ENCODE measurements around the gene ERG28. TPM values are rescaled to one million over a fixed set of nuclear protein-coding genes. Genes with fewer than 3 reads are reported as not detected.

Gene ERG28
- total and polyA plus RNA-seq, 2 of the 13 experiments (the other 11 are each of a cell fraction or from before 2014, with no cell fraction given) = 27.3 to 32.3 TPM

- no peak for TF ChIP-seq LCORL (IDR thresholded peaks at IDR 0.05)
- peak; percentile 97 for TF ChIP-seq LCORL (CRISPR knock-in tag; IDR thresholded peaks at IDR 0.05)
- TF ChIP-seq SIN3B (IDR thresholded peaks at IDR 0.05; ENCODE audit: low read length) = 0 out of 2 replicates have a peak, but pooled peaks have one; percentile 24
- peak; percentile 27 for TF ChIP-seq WIZ (CRISPR knock-in tag; IDR thresholded peaks at IDR 0.05)
- peak; percentile 75 for TF ChIP-seq ZBTB25 (CRISPR knock-in tag; IDR thresholded peaks at IDR 0.05)
- TF ChIP-seq ZNF672 (CRISPR knock-in tag; IDR thresholded peaks at IDR 0.05) = no peak
- no peak for TF ChIP-seq ZBTB8A (CRISPR knock-in tag; IDR thresholded peaks at IDR 0.05; ENCODE audit: borderline replicate concordance, low read depth)
- TF ChIP-seq POLR2G (IDR thresholded peaks at IDR 0.05; ENCODE audit: low read depth, low read length) = peak; percentile 50; the same call in 1 of the 2 replicates
- no peak for TF ChIP-seq ZNF891 (CRISPR knock-in tag; IDR thresholded peaks at IDR 0.05)
- peak; percentile 94; the same call in 1 of the 2 replicates for TF ChIP-seq ZSCAN9 (CRISPR knock-in tag; IDR thresholded peaks at IDR 0.05; ENCODE audit: borderline replicate concordance)
- TF ChIP-seq KMT2A (CRISPR knock-in tag; IDR thresholded peaks at IDR 0.05) = peak; percentile 85
- TF ChIP-seq ZNF567 (CRISPR knock-in tag; IDR thresholded peaks at IDR 0.05; ENCODE audit: borderline replicate concordance) = no peak
- TF ChIP-seq BRF2 (CRISPR knock-in tag; IDR thresholded peaks at IDR 0.05) = no peak; the same call in 1 of the 2 replicates
- peak; percentile 97 for TF ChIP-seq ZNF609 (CRISPR knock-in tag; IDR thresholded peaks at IDR 0.05; ENCODE audit: borderline replicate concordance)
- peak; percentile 69; the same call in 1 of the 2 replicates for TF ChIP-seq ZBTB26 (CRISPR knock-in tag; IDR thresholded peaks at IDR 0.05; ENCODE audit: borderline replicate concordance)
- TF ChIP-seq TAF15 (IDR thresholded peaks at IDR 0.05; ENCODE audit: low read depth, low read length, poor library complexity, severe bottlenecking) = no peak
- TF ChIP-seq EP300 (IDR thresholded peaks at IDR 0.05; ENCODE audit: low read depth in 2 of 2, low read length in 2 of 2) = peak; percentile 93 to 97; a peak in 3 of 4 replicates
- peak; percentile 98 for TF ChIP-seq EP300 (CRISPR knock-in tag; IDR thresholded peaks at IDR 0.05; ENCODE audit: borderline replicate concordance)
- TF ChIP-seq ZNF317 (CRISPR knock-in tag; IDR thresholded peaks at IDR 0.05) = peak; percentile 68; the same call in 1 of the 2 replicates
- TF ChIP-seq ZNF761 (CRISPR knock-in tag; conservative IDR thresholded peaks at IDR 0.05) = no peak
- TF ChIP-seq KLF6 (CRISPR knock-in tag; IDR thresholded peaks at IDR 0.05) = peak; percentile 84
- peak; percentile 80 for TF ChIP-seq PHF5A (CRISPR knock-in tag; IDR thresholded peaks at IDR 0.05; ENCODE audit: low read depth, unreplicated experiment)
Measured at GRCh38 chr14:75648066-75648838, 12.4 kb downstream of the ERG28 start (continued).

All from HepG2 (cell line).